Hindlimb muscle (tissue), 1 donor: Measurements from ENCODE around the gene CPPED1. TPM values are rescaled to one million over a fixed set of nuclear protein-coding genes. Genes with fewer than 3 reads are reported as not detected.

Experiments used
- polyA plus RNA-seq: library from polyadenylated mRNA; unstranded; fragments of 120-200 nt; gene quantifications from one replicate; pipeline ENCODE4 v1.2.1, GENCODE V29; 2013; ENCODE audit not compliant: insufficient read length

The CPPED1 gene
- polyA plus RNA-seq, 1 donor = 7.9 TPM

Other genes starting within 250 kb of the CPPED1 start
- 0.04 TPM for gene SHISA9, start 97.7 kb upstream of the CPPED1 start, polyA plus RNA-seq